ACC112 (cell line): ENCODE data around the gene TRIM2.
A peak's percentile ranks its signal among the peaks of the same experiment; 100 is the strongest.

Experiments used
- H2AFZ ChIP-seq: fragments of 200-600 bp; sonication (generic); one replicate; pipeline ENCODE4 v1.6.0; 2017; ENCODE audit warnings: antibody characterized with exemption, low read length; ENCODE audit not compliant: unreplicated experiment
- H3K27ac ChIP-seq: fragments of 200-600 bp; sonication (generic); 2 replicates; pipeline ENCODE4 v1.5.1; 2014; ENCODE audit warnings: low read depth, mild to moderate bottlenecking, antibody characterized with exemption, low read length, moderate library complexity
- H3K27me3 ChIP-seq: fragments of 200-600 bp; sonication (generic); 2 replicates; pipeline ENCODE4 v1.6.1; 2014; ENCODE audit warnings: mild to moderate bottlenecking, antibody characterized with exemption, low read length, moderate library complexity, mixed read lengths; ENCODE audit not compliant: insufficient read depth
- H3K36me3 ChIP-seq: fragments of 200-600 bp; sonication (generic); 2 replicates; pipeline ENCODE4 v1.6.1; 2016; ENCODE audit warnings: mild to moderate bottlenecking, antibody characterized with exemption, low read length, moderate library complexity, mixed read lengths; ENCODE audit not compliant: insufficient read depth
- H3K4me1 ChIP-seq: fragments of 200-600 bp; sonication (generic); one replicate; pipeline ENCODE4 v1.6.1; 2016; ENCODE audit warnings: low read length, mixed read lengths; ENCODE audit not compliant: insufficient read depth, unreplicated experiment, control insufficient read depth
- H3K4me3 ChIP-seq: fragments of 200-600 bp; sonication (generic); 2 replicates; pipeline ENCODE4 v1.5.1; 2014; ENCODE audit warnings: mild to moderate bottlenecking, low read depth, low read length
- H3K79me2 ChIP-seq: fragments of 200-600 bp; sonication (generic); one replicate; pipeline ENCODE4 v1.6.0; 2016; ENCODE audit warnings: low read length; ENCODE audit not compliant: control insufficient read depth, unreplicated experiment, insufficient read depth

Gene TRIM2

DNA sequence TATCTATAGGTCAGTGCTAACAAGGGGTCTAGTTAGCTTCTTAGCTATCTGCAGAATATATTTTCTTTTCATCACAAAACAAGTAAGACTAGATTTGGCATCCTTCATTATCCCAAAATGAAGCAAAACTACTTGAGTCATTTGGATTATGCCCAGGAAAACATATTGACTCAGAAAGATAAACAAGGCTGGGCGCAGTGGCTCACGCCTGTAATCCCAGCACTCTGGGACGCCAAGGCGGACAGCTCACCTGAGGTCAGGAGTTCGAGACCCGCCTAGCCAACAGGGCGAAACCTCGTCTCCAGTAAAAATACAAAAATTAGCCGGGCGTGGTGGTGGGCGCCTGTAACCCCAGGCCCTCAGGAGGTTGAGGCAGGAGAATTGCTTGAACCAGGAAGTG lies 122.3 kb downstream of the TRIM2 start:
- Histone ChIP-seq H3K4me3 (no peak overlapping the region), H3K79me2 (no peaks in the 10 kb centered on the region), H2AFZ (no peak overlapping the region), H3K4me1 (peaks cover 11% of the 10 kb centered on the region), H3K36me3 (no peaks in the 10 kb centered on the region), H3K27me3 (no peaks in the 10 kb centered on the region), H3K27ac (no peak overlapping the region)

- Histone ChIP-seq H3K36me3 (no peaks in the 10 kb centered on the region), H3K79me2 (no peaks in the 10 kb centered on the region), H3K27me3 (no peaks in the 10 kb centered on the region), H3K4me3 (no peak overlapping the region), H2AFZ (no peak overlapping the region), H3K4me1 (peaks cover 11% of the 10 kb centered on the region), H3K27ac (no peak overlapping the region)
Observed at GRCh38 chr4:153327247-153327646, 123.0 kb downstream of the TRIM2 start.

DNA sequence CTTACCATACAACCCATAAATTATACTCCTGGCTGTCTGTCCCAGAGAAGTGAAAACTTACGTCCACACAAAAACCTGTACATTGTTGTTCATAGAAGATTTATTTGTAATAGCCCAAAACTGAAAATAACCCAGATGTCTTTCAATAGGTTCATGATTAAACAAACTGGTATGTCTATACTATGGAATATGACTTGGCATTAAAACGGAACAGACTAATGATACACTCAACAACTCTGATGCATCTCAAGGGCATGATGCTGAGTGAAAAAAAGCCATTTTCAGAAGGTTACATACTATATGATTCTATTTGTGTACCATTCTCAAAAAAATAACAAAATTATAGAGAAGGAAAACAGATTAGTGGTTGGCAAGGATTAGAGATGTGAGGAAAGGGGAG lies 128.7 kb downstream of the TRIM2 start:
- H3K36me3 ChIP-seq: no peaks in the 10 kb centered on the region

GRCh38 chr4:153333874-153334273 lies 129.6 kb downstream of the TRIM2 start:
- no peaks in the 10 kb centered on the region for H3K79me2 ChIP-seq
- no peak overlapping the region for H3K4me3 ChIP-seq
- H3K27ac ChIP-seq: no peak overlapping the region
- no peaks in the 10 kb centered on the region for H3K36me3 ChIP-seq
- H2AFZ ChIP-seq: no peak overlapping the region
- no peaks in the 10 kb centered on the region for H3K27me3 ChIP-seq
- peaks cover 8% of the 10 kb centered on the region for H3K4me1 ChIP-seq

More for the DNA sequence above, 128.7 kb downstream of the TRIM2 start:
- H3K4me1 ChIP-seq: peaks cover 8% of the 10 kb centered on the region
- no peak overlapping the region for H3K4me3 ChIP-seq
- no peak overlapping the region for H2AFZ ChIP-seq
- H3K27me3 ChIP-seq: no peaks in the 10 kb centered on the region
- H3K27ac ChIP-seq: no peak overlapping the region
- no peaks in the 10 kb centered on the region for H3K79me2 ChIP-seq

GRCh38 chr4:153335665-153336064 lies 131.4 kb downstream of the TRIM2 start:
- Histone ChIP-seq H3K4me3 (no peak overlapping the region), H3K27ac (no peak overlapping the region), H3K36me3 (no peaks in the 10 kb centered on the region), H3K79me2 (no peaks in the 10 kb centered on the region), H2AFZ (no peak overlapping the region), H3K27me3 (no peaks in the 10 kb centered on the region), H3K4me1 (peaks cover 8% of the 10 kb centered on the region)

- Histone ChIP-seq H3K79me2 (no peaks in the 10 kb centered on the region), H3K27ac (no peak overlapping the region), H3K36me3 (no peaks in the 10 kb centered on the region), H3K27me3 (no peaks in the 10 kb centered on the region), H2AFZ (no peak overlapping the region), H3K4me1 (peaks cover 17% of the 10 kb centered on the region), H3K4me3 (no peak overlapping the region)
Observed at GRCh38 chr4:153337686-153338085, 133.4 kb downstream of the TRIM2 start.

- H3K27ac ChIP-seq: no peak overlapping the region
- no peaks in the 10 kb centered on the region for H3K27me3 ChIP-seq
- peaks cover 15% of the 10 kb centered on the region for H3K4me1 ChIP-seq
- no peak overlapping the region for H3K4me3 ChIP-seq
- no peak overlapping the region for H2AFZ ChIP-seq
- no peaks in the 10 kb centered on the region for H3K36me3 ChIP-seq
- peaks cover 7% of the 10 kb centered on the region for H3K79me2 ChIP-seq
Observed at GRCh38 chr4:153341575-153342090, 137.4 kb downstream of the TRIM2 start.

DNA sequence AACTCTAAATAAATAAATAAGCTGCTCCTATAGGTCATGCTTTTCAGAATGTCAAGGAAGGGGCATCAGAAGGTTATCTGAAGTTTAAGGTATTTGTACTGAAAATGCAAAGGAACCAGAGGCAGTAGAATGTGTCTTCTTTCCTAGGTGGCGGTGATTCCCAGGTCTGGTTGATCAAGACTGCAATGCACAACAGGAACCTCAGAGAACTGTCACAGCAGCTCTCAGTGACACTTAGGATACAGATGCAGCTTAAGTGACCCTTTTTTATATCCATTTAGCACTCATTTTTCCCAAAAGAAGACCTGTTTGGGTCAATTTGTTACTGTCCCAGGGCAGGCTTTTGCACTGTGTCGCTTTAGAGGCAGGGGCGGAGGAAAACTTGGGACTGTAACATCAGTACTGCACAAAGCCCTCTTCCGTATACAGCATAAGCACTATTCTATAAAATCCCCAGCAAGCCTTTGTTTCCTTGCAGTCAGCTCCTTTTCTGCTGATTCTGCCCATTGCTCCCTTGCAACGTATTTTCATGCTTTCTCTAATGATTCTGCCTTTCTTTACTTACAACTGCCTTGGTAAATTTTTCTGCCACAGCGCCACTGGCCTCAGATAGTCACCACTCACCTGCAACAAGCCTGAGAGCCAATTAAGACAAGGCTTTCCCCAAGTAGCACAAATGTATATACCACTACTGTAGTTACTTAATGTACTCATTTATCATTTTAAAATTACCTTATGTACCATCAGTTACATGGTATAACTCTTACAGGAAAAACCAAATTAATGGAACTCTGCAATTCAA lies 138.7 kb downstream of the TRIM2 start:
- no peaks in the 10 kb centered on the region for H3K27me3 ChIP-seq
- peaks cover 15% of the 10 kb centered on the region for H3K4me1 ChIP-seq
- peaks cover 19% of the 10 kb centered on the region for H3K79me2 ChIP-seq

GRCh38 chr4:153344131-153345011 lies 140.1 kb downstream of the TRIM2 start, which contains the start of gene MND1:
Gene MND1 (plus strand): TSS chr4:153344688. CDS start chr4:153344738, 50 bp downstream.
- peaks cover 31% of the 10 kb centered on the region for H3K79me2 ChIP-seq
- H3K4me1 ChIP-seq: peaks cover 15% of the 10 kb centered on the region
- no peaks in the 10 kb centered on the region for H3K36me3 ChIP-seq
- no peaks in the 10 kb centered on the region for H3K27me3 ChIP-seq
- H2AFZ ChIP-seq: peak within 1 kb of the TSS; percentile 94
- peak within 1 kb of the TSS; percentile 42; the same call in 1 of the 2 replicates for H3K27ac ChIP-seq
- H3K4me3 ChIP-seq: peak within 1 kb of the TSS; percentile 90

More for the DNA sequence above, 138.7 kb downstream of the TRIM2 start:
- Histone ChIP-seq H3K36me3 (no peaks in the 10 kb centered on the region), H3K27ac (no peak overlapping the region), H3K4me3 (no peak overlapping the region), H2AFZ (no peak overlapping the region)
